Neural cell (in vitro differentiated cells): ENCODE results near the gene SLC6A7. TPM values are rescaled to one million over a fixed set of nuclear protein-coding genes. Genes with fewer than 3 reads are reported as not detected.

Source experiments
- H2AFZ ChIP-seq: fragments of 200-600, 300-800 bp; sonication (generic), shearing (Covaris generic); 2 replicates; pipeline ENCODE4 v1.6.0; 2014; ENCODE audit warnings: low read depth, mild to moderate bottlenecking, antibody characterized with exemption, low read length, moderate library complexity
- H3F3A ChIP-seq: fragments of 200-600 bp; shearing (Covaris generic); 2 replicates; pipeline ENCODE4 v1.6.1; 2016; ENCODE audit warnings: mild to moderate bottlenecking, moderate library complexity, mixed read lengths, antibody characterized with exemption, low read length; ENCODE audit not compliant: insufficient read depth, poor library complexity, severe bottlenecking
- H3K27ac ChIP-seq: fragments of 200-600, 300-800 bp; sonication (generic), shearing (Covaris generic); 2 replicates; pipeline ENCODE4 v1.5.1; 2014; ENCODE audit warnings: mild to moderate bottlenecking, low read length, moderate library complexity
- H3K27me3 ChIP-seq: fragments of 300-800, 200-600 bp; sonication (generic), shearing (Covaris generic); 2 replicates; pipeline ENCODE4 v1.6.0; 2014; ENCODE audit warnings: mild to moderate bottlenecking, low read depth, low read length, moderate library complexity; ENCODE audit not compliant: insufficient read depth
- H3K36me3 ChIP-seq: fragments of 300-800, 200-600 bp; sonication (generic), shearing (Covaris generic); 2 replicates; pipeline ENCODE4 v1.5.1; 2014; ENCODE audit warnings: mild to moderate bottlenecking, antibody characterized with exemption, low read length, moderate library complexity; ENCODE audit not compliant: insufficient read depth
- H3K4me2 ChIP-seq: fragments of 300-800, 200-600 bp; sonication (generic), shearing (Covaris generic); 2 replicates; pipeline ENCODE4 v1.6.0; 2014; ENCODE audit warnings: mild to moderate bottlenecking, low read length
- H3K4me3 ChIP-seq: fragments of 300-800, 200-600 bp; sonication (generic), shearing (Covaris generic); 2 replicates; pipeline ENCODE4 v1.5.1; 2014; ENCODE audit warnings: mild to moderate bottlenecking, low read length, moderate library complexity
- H3K79me2 ChIP-seq: fragments of 200-600 bp; shearing (Covaris generic); replicated peaks from 2 replicates; pipeline ENCODE4 v1.6.0; 2014; ENCODE audit warnings: mild to moderate bottlenecking, low read length, moderate library complexity; ENCODE audit not compliant: insufficient read depth
- H3K9ac ChIP-seq: fragments of 300-800, 200-600 bp; sonication (generic), shearing (Covaris generic); 2 replicates; pipeline ENCODE4 v1.6.1; 2016; ENCODE audit warnings: mild to moderate bottlenecking, low read length, mixed read lengths
- H3K9me2 ChIP-seq: fragments of 200-600 bp; shearing (Covaris generic); 2 replicates; pipeline ENCODE4 v1.6.1; 2016; ENCODE audit warnings: mild to moderate bottlenecking, low read length, mixed read lengths; ENCODE audit not compliant: insufficient read depth
- H3K9me3 ChIP-seq: fragments of 200-600, 300-800 bp; sonication (generic), shearing (Covaris generic); 2 replicates; pipeline ENCODE4 v1.6.1; 2016; ENCODE audit warnings: mild to moderate bottlenecking, mixed run types, low read length, moderate library complexity, mixed read lengths
- H4K20me1 ChIP-seq: fragments of 200-600 bp; shearing (Covaris generic); 2 replicates; pipeline ENCODE4 v1.6.1; 2016; ENCODE audit warnings: mild to moderate bottlenecking, mixed run types; ENCODE audit not compliant: insufficient read depth
- CTCF ChIP-seq: fragments of 450-650 bp; IDR thresholded peaks from 2 replicates; pipeline ENCODE4 v1.5.1; 2014; ENCODE audit warnings: antibody characterized with exemption, mild to moderate bottlenecking, moderate library complexity; ENCODE audit not compliant: poor library complexity, severe bottlenecking
- EP300 ChIP-seq: fragments of 450-650 bp; conservative IDR thresholded peaks from 2 replicates; pipeline ENCODE4 v1.6.1; 2014; ENCODE audit warnings: antibody characterized with exemption, mild to moderate bottlenecking, moderate library complexity; ENCODE audit not compliant: poor library complexity, severe bottlenecking
- EZH2 ChIP-seq: fragments of 200-600, 300-800 bp; shearing (Covaris generic), sonication (generic); IDR thresholded peaks from 2 replicates; pipeline ENCODE4 v1.6.1; 2014; ENCODE audit warnings: antibody characterized with exemption, low read length, borderline replicate concordance, mild to moderate bottlenecking; ENCODE audit not compliant: insufficient read depth, poor library complexity, severe bottlenecking
- MXI1 ChIP-seq: fragments of 450-650 bp; conservative IDR thresholded peaks from 2 replicates; pipeline ENCODE4 v1.6.1; 2014; ENCODE audit warnings: antibody characterized with exemption, mild to moderate bottlenecking; ENCODE audit not compliant: poor library complexity, severe bottlenecking
- POLR2AphosphoS5 ChIP-seq: IDR thresholded peaks from 2 replicates; pipeline ENCODE4 v1.6.1; 2012
- RAD21 ChIP-seq: fragments of 450-650 bp; conservative IDR thresholded peaks from 2 replicates; pipeline ENCODE4 v1.6.1; 2014; ENCODE audit warnings: antibody characterized with exemption, mild to moderate bottlenecking, moderate library complexity
- REST ChIP-seq: IDR thresholded peaks from 2 replicates; pipeline ENCODE4 v1.6.1; 2012; ENCODE audit warnings: borderline replicate concordance
- SMC3 ChIP-seq: fragments of 450-650 bp; conservative IDR thresholded peaks from 2 replicates; pipeline ENCODE4 v1.6.1; 2014; ENCODE audit warnings: antibody characterized with exemption, mild to moderate bottlenecking, moderate library complexity; ENCODE audit not compliant: poor library complexity
- TAF1 ChIP-seq: IDR thresholded peaks from 2 replicates; pipeline ENCODE4 v1.6.1; 2012; ENCODE audit warnings: low read depth
- polyA plus RNA-seq: library from polyadenylated mRNA; depleted of rRNA; stranded (reverse); fragments of >200 nt; gene quantifications from 2 replicates; pipeline ENCODE4 v1.2.3, GENCODE V29; 2014

SLC6A7 gene
- polyA plus RNA-seq, 1 donor from 2014 or later = 4.6 TPM

DNA sequence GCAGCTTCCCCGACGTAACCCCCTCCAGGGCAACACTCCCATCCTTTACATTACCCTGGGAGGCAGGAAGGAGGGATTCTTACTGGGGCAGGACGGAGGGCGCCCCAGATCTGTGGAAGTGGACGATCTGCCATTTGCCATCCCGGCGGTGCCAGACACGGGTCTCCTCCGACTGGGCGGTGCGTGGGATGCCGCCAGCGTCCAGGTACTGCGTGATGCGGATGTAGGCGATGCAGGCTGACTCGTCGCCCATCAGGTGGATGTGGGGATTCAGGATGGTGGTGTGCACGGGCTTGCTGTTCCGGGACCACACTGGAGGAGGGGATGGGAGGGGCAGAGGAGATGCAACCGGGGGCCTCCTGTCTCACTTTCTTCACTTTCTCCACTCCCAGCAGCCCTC lies 33.0 kb downstream of the SLC6A7 start:
- Histone ChIP-seq H3K4me3 (no peak overlapping the region), H3K79me2 (no peaks in the 10 kb centered on the region), H3K9ac (no peak overlapping the region), H3K27me3 (no peaks in the 10 kb centered on the region), H3K27ac (no peak overlapping the region), H3K9me3 (no peaks in the 10 kb centered on the region), H3K4me2 (no peak overlapping the region), H3K36me3 (no peaks in the 10 kb centered on the region), H4K20me1 (no peaks in the 10 kb centered on the region), H3F3A (no peaks in the 10 kb centered on the region), H3K9me2 (no peaks in the 10 kb centered on the region), H2AFZ (no peak overlapping the region)
- TF ChIP-seq CTCF = no peak
- TF ChIP-seq POLR2AphosphoS5 = no peak
- TF ChIP-seq RAD21 = no peak
- no peak for TF ChIP-seq TAF1
- TF ChIP-seq SMC3 = no peak
- TF ChIP-seq MXI1 = no peak
- TF ChIP-seq EP300 = no peak
- no peak for TF ChIP-seq REST
- no peak for TF ChIP-seq EZH2

GRCh38 chr5:150223474-150223873 lies 33.6 kb downstream of the SLC6A7 start:
- Histone ChIP-seq H3K4me2 (no peak overlapping the region), H3K79me2 (no peaks in the 10 kb centered on the region), H3K9me3 (no peaks in the 10 kb centered on the region), H3K27me3 (no peaks in the 10 kb centered on the region), H3K9ac (no peak overlapping the region), H4K20me1 (no peaks in the 10 kb centered on the region), H2AFZ (no peak overlapping the region), H3K36me3 (no peaks in the 10 kb centered on the region), H3F3A (no peaks in the 10 kb centered on the region), H3K27ac (no peak overlapping the region), H3K4me3 (no peak overlapping the region), H3K9me2 (no peaks in the 10 kb centered on the region)
- TF ChIP-seq CTCF = no peak
- TF ChIP-seq EP300 = no peak
